ENCODE measurements around the gene MORC3. TPM values are rescaled to one million over a fixed set of nuclear protein-coding genes. Genes with fewer than 3 reads are reported as not detected.
"Not testable (repeated sequence)": the region's sequence is repeated elsewhere in the genome, so short reads cannot be mapped to it uniquely, and the experiment has no call there.

MORC3 gene
- total RNA-seq: 10 to 100 TPM; 26.7 to 28.6 TPM

DNA sequence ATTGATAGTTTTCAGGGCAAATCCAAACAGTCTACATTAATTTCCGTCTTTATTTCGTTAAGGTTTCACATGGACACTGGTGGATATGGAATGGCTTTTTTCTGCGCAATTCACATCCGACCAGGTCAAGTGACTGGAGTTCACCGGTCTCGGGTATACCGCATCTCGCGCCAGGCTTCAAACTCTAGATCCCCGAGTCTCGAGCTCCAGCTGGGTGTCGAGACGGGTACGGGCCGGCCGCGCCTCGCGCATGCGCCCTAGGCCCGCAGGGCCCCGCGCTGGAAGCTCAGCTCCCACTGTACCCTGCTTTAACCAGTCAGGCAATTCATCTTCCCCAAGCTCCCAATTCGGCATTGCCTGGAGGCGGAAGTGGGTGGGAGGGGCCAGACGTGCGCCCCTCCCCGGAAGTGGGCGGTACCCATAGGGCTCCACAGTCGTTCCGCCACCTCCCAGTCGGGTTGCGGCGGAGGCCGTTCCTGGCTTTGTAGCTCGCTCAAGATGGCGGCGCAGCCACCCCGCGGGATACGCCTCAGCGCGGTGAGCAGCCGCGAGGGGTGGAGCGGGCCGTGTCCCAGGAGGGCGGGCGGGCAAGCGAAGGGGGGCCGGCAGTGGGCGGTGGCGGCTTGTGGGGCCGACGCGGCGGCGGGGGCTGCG, at the start of gene MORC3:
MORC3 (plus strand) TSS at position 431 of the 654 bp plus-strand sequence; CDS start at position 499, 68 bp downstream.
- peak within 1 kb of the TSS; percentile 96 for H3K27ac Mint-ChIP-seq
- H3K27me3 Mint-ChIP-seq (ENCODE audit: low read depth): no peaks in the 10 kb centered on the region
- intact Hi-C loops (cut with micrococcal nuclease): loop anchor here (1.0 to 10.0 kb wide), 7 partner anchors 10 to 645 kb away; partner anchors contain the start of genes CHAF1B, DOP1B and HLCS
- H3K4me1 Mint-ChIP-seq (ENCODE audit: low read depth): peaks cover 38% of the 10 kb centered on the region
- H3K36me3 Mint-ChIP-seq (ENCODE audit: low read depth): peaks cover 19% of the 10 kb centered on the region
- DNase-seq: peak; percentile 98
- H3K4me3 Mint-ChIP-seq: peak within 1 kb of the TSS; percentile 94
- CTCF ChIA-PET: interaction anchor here (0.7 to 2.5 kb wide), 8 partner anchors 10 to 167 kb away, joined by 3 to 13 read pairs (median 4); no protein-coding TSS in a partner anchor
- no peaks in the 10 kb centered on the region for H3K9me3 Mint-ChIP-seq

DNA sequence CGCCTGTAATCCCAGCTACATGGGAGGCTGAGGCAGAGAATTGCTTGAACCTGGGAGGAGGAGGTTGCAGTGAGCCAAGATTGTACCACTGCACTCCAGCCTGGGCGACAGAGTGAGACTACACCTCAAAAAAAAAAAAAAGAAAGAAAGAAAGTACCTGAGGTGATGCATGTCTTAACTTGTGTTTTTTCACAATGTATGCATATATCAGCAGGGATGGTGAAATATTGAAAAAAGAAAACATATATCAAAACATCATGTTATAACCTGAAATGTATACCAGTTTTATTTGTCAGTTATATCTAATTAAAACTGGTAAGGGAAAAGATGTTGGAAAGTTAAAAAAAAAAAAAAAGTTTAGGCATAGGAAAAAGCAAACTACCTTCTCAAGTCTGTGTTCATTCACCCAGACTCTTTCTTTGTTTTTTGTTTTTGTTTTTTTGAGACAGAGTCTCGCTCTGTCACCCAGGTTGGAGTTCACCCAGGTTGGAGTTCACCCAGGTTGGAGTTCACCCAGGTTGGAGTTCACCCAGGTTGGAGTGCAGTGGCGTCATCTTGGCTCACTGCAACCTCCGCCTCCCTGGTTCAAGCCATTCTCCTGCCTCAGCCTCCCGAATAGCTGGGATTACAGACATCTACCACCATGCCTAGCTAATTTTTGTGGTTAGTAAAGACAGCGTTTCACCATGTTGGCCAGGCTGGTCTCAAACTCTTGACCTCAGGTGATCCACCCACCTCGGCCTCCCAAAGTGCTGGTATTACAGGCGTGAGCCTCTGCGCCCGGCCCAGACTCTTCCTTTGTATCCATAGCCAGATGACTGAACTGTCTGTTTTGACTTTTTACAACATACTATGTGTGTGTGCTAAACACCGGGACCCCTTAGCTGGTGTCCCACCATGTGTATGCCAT, 49.0 kb upstream of the MORC3 start:
- H3K27ac Mint-ChIP-seq; H3K27me3 Mint-ChIP-seq (ENCODE audit: low read depth); intact Hi-C loops (cut with micrococcal nuclease); CTCF ChIA-PET; H3K4me1 Mint-ChIP-seq (ENCODE audit: low read depth); H3K9me3 Mint-ChIP-seq; H3K4me3 Mint-ChIP-seq; DNase-seq: not testable (repeated sequence)
- H3K36me3 Mint-ChIP-seq (ENCODE audit: low read depth): peaks cover 15% of the 10 kb centered on the region

DNA sequence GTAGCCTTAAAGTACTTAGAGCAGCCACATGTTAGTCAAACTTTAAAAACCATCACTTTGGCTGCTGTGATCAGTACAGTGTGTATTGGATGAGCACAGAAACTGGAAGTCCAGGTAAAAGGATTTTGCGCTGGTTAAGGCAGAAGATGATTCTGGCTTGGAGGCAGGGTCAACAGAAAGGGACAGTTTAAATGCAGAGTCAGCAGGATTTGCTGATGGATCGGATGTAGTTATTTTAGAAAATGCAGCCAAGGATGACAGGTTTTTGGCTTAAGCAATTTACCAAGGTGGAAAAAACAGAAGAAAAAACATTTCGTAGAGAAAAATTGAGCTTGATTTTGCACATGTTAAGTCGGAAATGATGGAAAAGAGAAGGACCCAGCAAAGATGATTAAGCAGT, 45.9 kb upstream of the MORC3 start:
- CTCF ChIA-PET: interaction anchor here (0.5 kb wide), 1 partner anchor 48 kb away, joined by 6 read pairs; no protein-coding TSS in a partner anchor
- H3K27me3 Mint-ChIP-seq (ENCODE audit: low read depth): no peaks in the 10 kb centered on the region

DNA sequence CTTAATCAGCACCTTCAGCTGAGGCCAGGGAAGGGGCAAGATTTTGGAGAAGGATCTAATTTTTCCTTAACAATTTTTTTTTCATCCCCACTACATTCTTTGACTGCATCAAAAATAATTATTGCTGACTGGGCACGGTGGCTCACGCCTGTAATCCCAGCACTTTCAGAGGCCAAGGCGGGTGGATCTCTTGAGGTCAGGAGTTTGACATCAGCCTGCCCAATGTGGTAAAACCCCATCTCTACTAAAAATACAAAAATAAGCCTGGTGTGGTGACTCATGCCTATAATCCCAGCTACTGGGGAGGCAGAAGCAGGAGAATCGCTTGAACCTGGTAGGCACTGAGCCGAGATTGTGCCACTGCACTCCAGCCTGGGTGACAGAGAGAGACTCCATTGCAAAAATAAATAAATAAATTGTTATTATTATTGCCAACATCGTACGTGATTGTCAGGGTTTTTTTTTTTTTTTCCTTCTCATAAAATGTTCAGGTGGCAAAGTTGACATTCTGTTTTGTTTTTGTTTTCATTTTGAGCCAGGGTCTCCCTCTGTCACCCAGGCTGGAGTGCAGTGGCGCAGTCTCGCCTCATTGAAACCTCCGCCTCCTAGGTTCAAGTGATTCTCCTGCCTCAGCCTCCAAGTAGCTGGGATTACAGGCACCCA, 37.3 kb upstream of the MORC3 start:
- H3K27me3 Mint-ChIP-seq (ENCODE audit: low read depth): no peaks in the 10 kb centered on the region
- no peaks in the 10 kb centered on the region for H3K9me3 Mint-ChIP-seq
- peaks cover 5% of the 10 kb centered on the region for H3K4me1 Mint-ChIP-seq (ENCODE audit: low read depth)
- no peak overlapping the region for H3K4me3 Mint-ChIP-seq
- H3K27ac Mint-ChIP-seq: no peak overlapping the region
- DNase-seq: peak; percentile 10
- intact Hi-C loops (cut with micrococcal nuclease): no loop called here
- CTCF ChIA-PET: no interaction called here
- peaks cover 10% of the 10 kb centered on the region for H3K36me3 Mint-ChIP-seq (ENCODE audit: low read depth)

More for the DNA sequence above, 45.9 kb upstream of the MORC3 start:
- H3K9me3 Mint-ChIP-seq: no peaks in the 10 kb centered on the region
- H3K36me3 Mint-ChIP-seq (ENCODE audit: low read depth): peaks cover 14% of the 10 kb centered on the region
- intact Hi-C loops (cut with micrococcal nuclease): no loop called here
- no peak overlapping the region for H3K4me3 Mint-ChIP-seq
- DNase-seq: no peak
- H3K27ac Mint-ChIP-seq: no peak overlapping the region
- H3K4me1 Mint-ChIP-seq (ENCODE audit: low read depth): no peaks in the 10 kb centered on the region

- DNase-seq; intact Hi-C loops (cut with micrococcal nuclease); H3K9me3 Mint-ChIP-seq; H3K36me3 Mint-ChIP-seq (ENCODE audit: low read depth); H3K27ac Mint-ChIP-seq; H3K4me1 Mint-ChIP-seq (ENCODE audit: low read depth); H3K4me3 Mint-ChIP-seq; H3K27me3 Mint-ChIP-seq (ENCODE audit: low read depth); CTCF ChIA-PET: not testable (repeated sequence)
Observed at GRCh38 chr21:36283231-36283622, 36.8 kb upstream of the MORC3 start.

DNA sequence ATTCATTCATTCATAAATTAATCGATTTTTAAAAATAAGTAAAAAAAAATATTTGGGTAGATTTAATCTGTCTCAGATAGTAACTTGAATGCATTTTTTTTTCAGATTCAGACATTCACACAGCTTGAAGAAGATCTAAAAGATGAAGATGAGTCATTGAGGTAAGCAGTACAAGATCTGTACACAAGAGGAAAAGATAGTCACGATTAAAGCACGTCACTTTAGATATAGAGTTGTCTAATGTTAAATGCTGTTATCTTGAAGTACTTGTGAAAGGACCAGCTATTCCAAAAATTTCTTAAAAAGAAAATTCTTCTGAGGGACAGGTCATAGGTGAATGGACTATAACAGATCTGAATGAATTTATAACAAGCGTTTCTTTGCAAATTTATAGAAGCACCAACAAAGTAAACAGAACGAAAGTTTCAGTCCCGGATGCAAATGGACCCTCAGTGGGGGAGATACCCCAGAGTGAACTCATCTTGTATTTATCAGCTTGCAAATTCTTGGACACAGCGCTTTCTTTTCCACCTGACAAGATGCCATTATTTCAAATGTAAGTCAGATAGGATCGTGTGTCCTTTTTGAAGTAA, 31.2 kb upstream of the MORC3 start:
- H3K27ac Mint-ChIP-seq: peak overlapping the region; percentile 91
- peak overlapping the region; percentile 48 for H3K4me3 Mint-ChIP-seq
- intact Hi-C loops (cut with micrococcal nuclease): loop anchor here (1.0 to 2.0 kb wide), 6 partner anchors 10 to 132 kb away; partner anchors contain the start of genes CHAF1B, DOP1B and MORC3
- DNase-seq: no peak
- H3K36me3 Mint-ChIP-seq (ENCODE audit: low read depth): peaks cover 13% of the 10 kb centered on the region
- CTCF ChIA-PET: interaction anchor here (0.6 to 3.4 kb wide), 11 partner anchors 9 to 699 kb away, joined by 3 to 13 read pairs (median 4); partner anchors contain the start of gene MORC3
- H3K9me3 Mint-ChIP-seq: no peaks in the 10 kb centered on the region
- H3K4me1 Mint-ChIP-seq (ENCODE audit: low read depth): peaks cover 24% of the 10 kb centered on the region
- H3K27me3 Mint-ChIP-seq (ENCODE audit: low read depth): no peaks in the 10 kb centered on the region

DNA sequence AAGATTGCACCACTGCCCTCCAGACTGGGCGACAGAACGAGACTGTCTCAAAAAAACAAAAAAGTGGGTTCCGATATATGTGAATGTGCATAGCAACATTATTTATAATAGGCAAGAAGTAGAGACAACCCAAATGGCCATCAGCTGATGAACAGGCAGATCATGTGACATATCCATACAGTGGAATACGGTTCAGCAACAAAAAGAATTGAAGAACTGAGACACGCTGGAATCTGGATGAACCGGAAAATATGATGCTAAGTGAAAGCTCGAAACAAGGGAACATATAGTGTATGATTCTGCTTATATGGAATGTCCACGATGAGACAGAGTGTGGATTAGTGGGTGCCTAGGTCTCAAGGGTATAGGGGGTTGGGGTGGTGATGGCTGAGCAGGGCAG, 28.5 kb upstream of the MORC3 start:
- Mint-ChIP-seq H3K36me3 (ENCODE audit: low read depth) (peaks cover 12% of the 10 kb centered on the region), H3K4me1 (ENCODE audit: low read depth) (peaks cover 29% of the 10 kb centered on the region), H3K27ac (no peak overlapping the region), H3K27me3 (ENCODE audit: low read depth) (no peaks in the 10 kb centered on the region), H3K9me3 (no peaks in the 10 kb centered on the region), H3K4me3 (no peak overlapping the region)
- CTCF ChIA-PET: no interaction called here
- DNase-seq: no peak
- intact Hi-C loops (cut with micrococcal nuclease): no loop called here

DNA sequence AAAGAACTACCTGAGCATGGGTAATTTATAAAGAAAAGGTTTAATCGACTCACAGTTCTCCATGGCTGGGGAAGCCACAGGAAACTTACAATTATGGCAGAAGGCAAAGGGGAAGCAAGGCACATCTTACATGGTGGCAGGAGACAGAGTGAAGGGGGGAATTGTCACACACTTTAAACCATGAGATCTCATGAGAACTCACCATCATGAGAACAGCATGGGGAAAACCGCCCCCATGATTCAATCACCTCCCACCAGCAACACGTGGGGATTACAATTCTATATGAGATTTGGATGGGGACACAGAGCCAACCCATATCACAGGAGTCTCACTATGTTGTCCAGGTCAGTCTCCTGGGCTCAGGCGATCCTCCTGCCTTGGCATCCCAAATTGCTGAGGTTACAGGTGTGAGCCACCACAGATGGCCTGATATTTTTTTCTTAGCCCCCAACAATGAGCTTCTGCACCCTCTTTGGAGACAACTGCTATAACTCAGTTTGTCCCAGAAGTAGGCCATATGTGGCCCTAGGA, 22.5 kb upstream of the MORC3 start:
- peaks cover 2% of the 10 kb centered on the region for H3K9me3 Mint-ChIP-seq
- H3K27me3 Mint-ChIP-seq (ENCODE audit: low read depth): no peaks in the 10 kb centered on the region
- peak overlapping the region; percentile 85 for H3K27ac Mint-ChIP-seq
- H3K36me3 Mint-ChIP-seq (ENCODE audit: low read depth): peaks cover 5% of the 10 kb centered on the region
- H3K4me3 Mint-ChIP-seq: peak overlapping the region; percentile 40
- intact Hi-C loops (cut with micrococcal nuclease): no loop called here
- CTCF ChIA-PET: interaction anchor here (0.7 to 1.9 kb wide), 4 partner anchors 9 to 156 kb away, joined by 3 to 11 read pairs (median 4); partner anchors contain the start of gene MORC3
- peak; percentile 10 for DNase-seq
- peaks cover 49% of the 10 kb centered on the region for H3K4me1 Mint-ChIP-seq (ENCODE audit: low read depth)

GRCh38 chr21:36297938-36298572, 21.9 kb upstream of the MORC3 start:
- peaks cover 50% of the 10 kb centered on the region for H3K4me1 Mint-ChIP-seq (ENCODE audit: low read depth)
- H3K4me3 Mint-ChIP-seq: peak overlapping the region; percentile 40
- H3K9me3 Mint-ChIP-seq: peaks cover 2% of the 10 kb centered on the region
- CTCF ChIA-PET: interaction anchor here (0.7 to 1.9 kb wide), 3 partner anchors 10 to 34 kb away, joined by 3 to 11 read pairs (median 5); partner anchors contain the start of gene MORC3
- intact Hi-C loops (cut with micrococcal nuclease): loop anchor here (1.0 kb wide), 3 partner anchors 9 to 22 kb away; partner anchors contain the start of gene MORC3
- H3K27ac Mint-ChIP-seq: peak overlapping the region; percentile 85
- peaks cover 4% of the 10 kb centered on the region for H3K36me3 Mint-ChIP-seq (ENCODE audit: low read depth)
- no peaks in the 10 kb centered on the region for H3K27me3 Mint-ChIP-seq (ENCODE audit: low read depth)
- peak; percentile 86 for DNase-seq

DNA sequence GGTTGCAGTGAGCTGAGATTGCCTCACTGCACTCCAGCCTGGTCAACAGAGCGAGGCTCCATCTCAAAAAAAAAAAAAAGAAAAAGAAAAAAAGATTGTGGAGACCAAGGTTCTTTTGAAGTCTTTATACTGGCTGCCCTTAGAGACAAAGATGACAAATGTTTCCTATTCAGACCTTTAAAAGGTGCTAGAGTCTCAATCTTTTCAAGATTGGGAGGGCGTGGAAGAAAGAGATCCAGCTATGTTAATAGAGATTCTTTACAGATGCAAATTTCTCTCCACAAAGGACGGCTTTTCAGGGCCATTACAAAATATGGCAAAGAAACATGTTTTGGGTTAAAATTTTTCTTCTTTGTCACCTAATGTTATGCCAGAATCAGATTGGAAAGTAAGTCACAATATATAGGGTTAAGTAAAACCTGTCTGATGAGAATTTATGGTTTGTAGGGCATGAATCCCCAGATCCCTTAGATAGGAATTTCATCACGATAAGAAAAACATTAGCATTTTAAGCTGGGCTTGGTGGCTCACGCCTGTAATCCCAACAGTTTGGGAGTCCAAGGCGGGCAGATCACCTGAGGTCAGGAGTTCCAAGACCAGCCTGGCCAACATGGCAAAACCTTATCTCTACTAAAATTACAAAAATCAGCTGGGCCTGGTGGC, 13.0 kb upstream of the MORC3 start:
- CTCF ChIA-PET: interaction anchor here (0.9 to 1.4 kb wide), 3 partner anchors 13 to 25 kb away, joined by 3 to 5 read pairs (median 4); partner anchors contain the start of gene MORC3
- intact Hi-C loops (cut with micrococcal nuclease): no loop called here
- no peak for DNase-seq
- peaks cover 5% of the 10 kb centered on the region for H3K9me3 Mint-ChIP-seq
- H3K4me3 Mint-ChIP-seq: no peak overlapping the region
- peaks cover 2% of the 10 kb centered on the region for H3K36me3 Mint-ChIP-seq (ENCODE audit: low read depth)
- H3K27ac Mint-ChIP-seq: no peak overlapping the region
- peaks cover 13% of the 10 kb centered on the region for H3K4me1 Mint-ChIP-seq (ENCODE audit: low read depth)
- H3K27me3 Mint-ChIP-seq (ENCODE audit: low read depth): no peaks in the 10 kb centered on the region

All from activated naive CD4-positive, alpha-beta T cell treated with anti-CD3 and anti-CD28 coated beads for 36 hours (primary cell).